ENCODE results near the gene MORN1.

MORN1 gene

GRCh38 chr1:2418791-2419320, 27.5 kb upstream of the MORN1 start:
- DNase-seq, result no peak

DNA sequence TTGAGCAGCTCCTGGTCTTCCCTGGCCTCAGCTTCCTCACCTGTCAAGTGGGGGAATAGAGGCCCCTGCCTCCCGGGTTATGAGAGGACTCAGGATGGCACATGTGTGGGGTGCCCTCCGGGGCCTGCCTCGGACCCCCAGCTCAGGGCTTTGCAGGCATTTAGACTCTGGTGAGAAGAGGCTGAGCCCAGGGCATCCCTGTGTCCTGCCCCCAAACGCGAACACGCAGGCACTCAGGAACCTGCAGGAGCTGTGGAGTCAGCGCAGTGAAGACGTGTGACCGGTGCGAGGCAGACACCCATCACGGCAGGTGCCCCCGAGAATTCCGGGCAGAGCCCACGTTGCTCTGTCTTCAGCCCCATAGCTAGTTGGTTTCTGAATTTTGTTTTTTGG, 26.5 kb upstream of the MORN1 start:
- no peak for DNase-seq

- DNase-seq, result no peak
Observed at GRCh38 chr1:2417083-2417832, 25.9 kb upstream of the MORN1 start.

DNA sequence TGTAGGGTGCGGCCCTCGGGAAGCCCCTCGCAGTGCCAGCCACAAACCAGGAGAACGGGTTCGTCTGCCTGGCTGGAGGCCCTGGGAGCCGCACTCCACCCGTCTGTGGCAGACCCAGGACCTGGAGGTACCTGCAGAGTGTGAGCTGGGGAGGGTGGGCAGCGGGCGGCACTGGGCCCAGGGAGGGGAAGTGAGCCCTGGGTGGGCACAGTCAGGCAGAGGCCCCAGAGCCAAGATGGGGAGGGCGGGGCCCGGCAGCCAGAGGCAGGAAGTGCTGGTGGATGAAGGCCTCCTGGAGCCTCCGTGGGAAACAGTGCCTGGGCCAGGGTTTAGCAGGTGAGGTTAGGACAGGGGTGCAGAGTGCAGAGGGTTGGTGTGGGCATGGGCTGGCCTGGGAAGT, 25.0 kb upstream of the MORN1 start:
- no peak for DNase-seq

- peak; percentile 45 for DNase-seq
Observed at GRCh38 chr1:2415801-2416208, 24.5 kb upstream of the MORN1 start.

DNA sequence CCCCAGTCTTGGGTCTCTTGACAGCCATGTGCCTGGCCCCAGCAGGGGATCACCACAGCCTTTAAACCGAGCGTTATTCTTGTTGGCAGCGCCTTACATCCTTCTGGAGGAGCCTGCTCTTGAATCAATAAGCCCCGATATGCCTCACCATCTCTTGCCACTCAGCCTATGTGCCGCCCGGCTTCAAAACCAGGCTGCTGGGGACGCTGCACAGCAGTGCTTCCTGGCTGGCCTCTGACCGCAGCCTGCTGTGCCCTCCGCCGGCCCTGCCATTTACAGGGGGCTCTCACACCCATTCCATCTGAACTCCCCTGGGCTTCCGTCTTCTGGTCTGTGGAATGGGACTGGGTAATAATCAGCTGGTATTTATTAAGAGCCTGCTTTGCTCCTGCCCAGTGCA, 24.0 kb upstream of the MORN1 start:
- DNase-seq, result no peak

DNA sequence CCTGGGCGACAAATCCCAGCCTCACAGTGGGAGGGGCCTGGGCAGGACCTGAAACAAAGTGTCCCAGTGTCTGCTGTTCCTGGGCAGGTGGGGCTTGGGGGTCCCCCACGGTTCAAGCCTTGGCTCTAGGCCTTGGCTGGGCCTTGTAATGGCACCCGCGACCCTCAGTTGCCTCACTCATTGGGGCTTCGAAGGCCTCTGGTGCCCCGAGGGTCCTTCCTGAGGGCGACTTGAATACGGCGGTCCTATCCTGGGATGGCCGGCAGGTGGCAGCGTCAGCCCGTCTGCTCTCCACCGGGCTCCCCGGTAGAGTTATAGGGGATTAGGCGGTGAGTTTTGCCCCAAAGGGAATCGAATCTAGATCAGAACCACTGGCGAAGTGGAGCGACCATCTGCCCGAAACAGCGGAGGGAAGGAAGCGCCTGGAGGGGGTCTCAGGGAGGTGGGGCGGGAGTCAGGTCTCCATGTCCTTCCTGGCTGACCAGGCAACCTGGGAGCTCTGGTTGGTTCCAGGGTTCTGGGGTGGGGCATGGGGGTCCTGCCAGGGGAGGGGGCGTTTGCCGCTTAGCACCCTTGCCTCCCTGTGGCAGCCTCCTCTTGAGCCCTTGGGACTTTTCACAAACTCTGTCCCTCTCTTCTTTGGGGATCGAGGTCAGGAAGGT, 23.1 kb upstream of the MORN1 start:
- peak; percentile 79 for DNase-seq

DNA sequence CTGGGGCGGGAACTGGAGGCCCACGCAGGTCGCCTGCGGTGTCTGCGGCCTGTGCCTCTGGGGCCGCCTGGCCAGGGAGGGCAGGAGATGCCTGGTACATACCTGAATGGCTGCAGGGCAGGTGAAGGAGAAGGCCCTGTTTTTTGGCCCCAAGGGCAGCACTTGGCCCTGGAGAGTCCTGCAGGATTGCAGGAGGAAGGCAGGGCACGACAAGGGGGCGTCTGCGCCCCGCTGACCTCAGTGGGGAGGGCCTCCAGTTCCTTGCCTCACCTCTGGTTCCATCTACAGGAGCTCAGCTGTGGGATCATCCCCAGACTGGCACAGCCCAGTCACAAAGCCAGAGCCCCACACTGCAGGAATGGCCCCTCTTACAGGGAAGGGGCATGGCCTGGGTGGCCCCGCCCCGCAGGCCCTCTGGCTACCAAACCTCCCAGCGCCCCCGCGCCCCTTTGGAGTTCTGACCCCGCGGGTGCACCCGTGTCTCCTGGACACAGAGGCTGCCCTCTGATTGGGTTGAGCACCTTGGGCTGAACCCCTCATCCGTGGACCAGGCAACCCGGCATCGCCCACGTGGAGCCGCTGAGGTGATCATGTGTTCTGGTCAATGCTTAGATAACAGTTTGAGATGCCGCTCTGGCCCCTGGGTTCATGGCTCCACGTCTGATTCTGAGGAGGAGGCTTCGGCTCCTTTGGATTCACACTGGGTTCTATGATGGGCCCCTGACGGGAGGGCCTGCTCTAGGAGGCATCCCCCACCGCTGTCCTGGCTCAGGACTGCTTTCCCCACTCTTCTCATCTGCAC, 22.3 kb upstream of the MORN1 start:
- peak; percentile 21 for DNase-seq

- peak; percentile 25 for DNase-seq
Observed at GRCh38 chr1:2412773-2413494, 21.6 kb upstream of the MORN1 start.

DNA sequence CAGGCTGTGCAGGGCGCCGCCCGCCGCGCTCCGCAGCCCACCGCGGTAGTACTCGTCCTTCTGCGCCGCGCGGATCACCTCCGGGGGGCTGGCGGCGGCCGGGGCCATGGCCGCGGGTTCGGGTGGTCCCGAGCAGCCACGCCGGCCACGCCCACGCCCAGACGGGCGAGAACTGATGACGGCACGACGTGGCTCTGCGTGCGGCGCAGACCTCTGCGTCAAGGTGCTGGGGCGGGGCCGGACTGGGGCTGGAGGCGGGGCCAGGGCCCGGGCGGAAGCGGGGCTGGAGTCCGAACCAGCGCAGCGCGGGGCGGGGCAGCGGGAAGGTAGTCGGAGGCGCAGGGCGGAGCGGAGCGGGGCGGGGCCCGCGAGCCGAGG, 21.0 kb upstream of the MORN1 start, which contains the start of gene PEX10:
Gene PEX10, minus strand, starts transcription at position 170 of the 378 bp plus-strand sequence. Its CDS starts 62 bp downstream, at position 108.
- DNase-seq, result peak; percentile 100

- no peak for DNase-seq
Observed at GRCh38 chr1:2411801-2412394, 20.5 kb upstream of the MORN1 start.

DNA sequence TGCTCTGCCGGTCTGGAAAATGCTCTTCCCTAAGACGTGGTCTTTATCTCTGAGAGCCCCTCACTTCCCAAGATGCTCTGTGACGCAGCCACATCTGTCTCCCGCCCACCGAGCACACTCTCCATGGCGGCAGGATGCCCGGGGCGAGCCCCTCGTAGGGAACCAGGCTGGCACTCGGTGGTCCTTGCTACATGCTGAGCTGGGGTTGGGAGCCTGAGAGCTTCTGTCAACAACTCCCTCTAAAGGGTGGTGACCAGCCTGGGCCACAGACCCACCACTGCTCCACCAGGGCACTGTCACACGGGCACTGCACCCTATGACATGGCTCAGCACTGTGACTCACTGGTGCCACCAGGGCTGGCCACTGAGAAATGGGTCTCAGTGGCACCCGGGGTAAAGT, 18.4 kb upstream of the MORN1 start:
- DNase-seq, result no peak

GRCh38 chr1:2408859-2409276, 17.5 kb upstream of the MORN1 start:
- no peak for DNase-seq

- no peak for DNase-seq
Observed at GRCh38 chr1:2408456-2408855, 17.1 kb upstream of the MORN1 start.

GRCh38 chr1:2407991-2408275, 16.6 kb upstream of the MORN1 start:
- DNase-seq, result no peak

DNA sequence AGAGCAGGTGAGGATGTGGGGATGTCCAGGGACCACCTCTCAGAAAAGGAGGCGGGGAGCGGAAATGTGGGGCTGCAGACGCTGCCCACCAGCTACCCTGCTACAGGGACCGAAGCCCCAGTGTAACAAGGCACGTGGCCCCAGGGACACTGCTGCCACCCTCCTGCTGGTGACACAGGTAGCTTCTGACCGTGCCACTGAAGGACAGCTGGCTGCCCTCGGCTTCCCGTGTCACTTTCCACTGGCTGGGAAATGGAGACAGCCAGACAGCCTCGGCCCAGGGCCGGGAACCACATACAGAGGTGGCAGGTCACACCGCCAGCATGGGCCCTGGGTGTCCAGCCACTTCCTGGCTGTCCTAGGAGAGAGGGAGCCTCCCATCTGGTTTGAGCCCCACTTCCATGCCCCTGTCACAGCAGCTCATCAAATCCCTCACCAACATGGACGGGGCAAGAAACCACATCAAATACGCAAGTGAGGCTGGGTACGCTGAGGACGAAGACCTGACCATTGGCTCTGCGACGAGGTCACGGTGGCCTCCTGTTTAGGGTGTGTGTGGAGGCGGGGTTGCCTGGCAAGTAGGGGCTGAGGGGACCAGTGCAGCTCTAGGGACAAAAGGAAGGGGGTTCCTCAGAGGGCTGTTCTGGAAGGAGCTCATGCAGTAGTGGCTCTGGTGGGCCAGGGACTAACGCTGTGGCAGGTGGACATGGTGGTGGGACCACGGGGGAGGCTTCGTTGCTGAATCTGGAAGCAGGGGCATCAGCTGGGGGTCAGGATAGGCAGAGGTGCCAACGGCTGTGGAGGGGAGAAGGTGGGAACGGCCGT, 16.0 kb upstream of the MORN1 start:
- no peak for DNase-seq

GRCh38 chr1:2406451-2407041, 15.2 kb upstream of the MORN1 start:
- DNase-seq, result no peak

- DNase-seq, result no peak
Observed at GRCh38 chr1:2405588-2406295, 14.4 kb upstream of the MORN1 start.

- DNase-seq, result no peak
Observed at GRCh38 chr1:2404890-2405511, 13.6 kb upstream of the MORN1 start.
